HG02623 (cell line): ENCODE data around the gene ZNF496.
"Not testable (repeated sequence)": the region's sequence is repeated elsewhere in the genome, so short reads cannot be mapped to it uniquely, and the experiment has no call there.

ENCODE experiments used
- ATAC-seq: cut with Tn5 transposase; IDR thresholded peaks from one replicate; pipeline ENCODE4 v1.9.1; 2021; ENCODE audit warnings: moderate library complexity; ENCODE audit not compliant: unreplicated experiment

ZNF496 gene

DNA sequence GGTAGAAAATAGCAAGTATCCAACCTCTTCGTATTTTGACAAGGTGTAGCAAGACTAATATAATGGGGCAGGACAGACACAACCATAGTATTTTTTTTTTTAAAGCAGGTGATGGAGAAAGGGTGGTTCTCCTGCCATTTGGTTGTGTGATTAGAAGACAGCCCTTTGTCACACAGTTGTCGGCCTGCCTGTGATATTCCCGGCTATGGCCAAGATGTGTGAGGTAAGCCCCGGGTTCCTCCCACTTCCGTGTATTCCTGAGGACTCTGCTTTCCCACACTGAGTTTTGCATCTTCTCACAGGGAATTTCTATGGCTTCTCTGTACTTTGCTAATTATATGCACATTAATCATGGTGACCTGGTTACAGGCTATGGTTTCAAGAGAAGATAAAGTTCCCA, 35.9 kb downstream of the ZNF496 start:
- no peak for ATAC-seq

DNA sequence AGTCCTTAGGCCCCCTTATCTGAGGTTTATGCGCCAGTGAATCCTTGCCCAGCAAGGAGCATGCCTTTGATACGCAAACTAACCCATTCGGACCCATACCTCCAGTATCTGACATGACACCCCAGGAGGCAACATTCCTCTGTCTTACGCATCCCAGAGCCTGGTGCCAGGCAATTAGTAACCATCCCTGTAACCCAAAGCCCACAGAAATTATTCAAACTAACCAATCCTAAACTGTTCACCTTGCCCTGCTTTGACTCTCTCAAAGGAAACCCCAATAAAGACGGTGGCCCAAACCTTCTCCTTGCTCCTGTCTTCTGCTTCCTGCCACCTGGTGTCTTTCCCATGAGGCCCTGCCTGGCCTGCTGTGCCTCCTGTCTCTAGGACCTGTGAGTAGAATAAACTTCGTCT, 36.4 kb downstream of the ZNF496 start:
- no peak for ATAC-seq

- ATAC-seq: no peak
These were observed 37.4 kb downstream of the ZNF496 start for GRCh38 chr1:247294282-247294681.

DNA sequence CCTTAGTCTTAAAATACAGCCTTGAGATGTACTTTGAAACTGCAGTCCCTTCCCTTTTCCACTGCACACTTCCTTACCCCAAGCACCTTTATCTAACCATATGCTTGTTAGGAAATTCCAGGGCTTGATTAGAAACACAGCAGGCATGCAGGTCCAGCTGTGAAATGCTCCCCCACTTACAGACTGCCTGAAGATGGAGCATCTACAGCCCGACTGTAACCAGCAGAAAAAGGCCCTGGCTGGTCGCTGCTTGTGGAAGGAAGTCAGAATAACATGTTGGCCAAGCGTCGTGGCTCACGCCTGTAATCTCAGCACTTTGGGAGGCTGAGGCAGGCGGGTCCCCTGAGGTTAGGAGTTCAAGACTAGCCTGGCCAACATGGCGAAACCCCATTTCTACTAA, 38.6 kb downstream of the ZNF496 start:
- no peak for ATAC-seq

GRCh38 chr1:247291833-247292561, 39.7 kb downstream of the ZNF496 start:
- no peak for ATAC-seq

DNA sequence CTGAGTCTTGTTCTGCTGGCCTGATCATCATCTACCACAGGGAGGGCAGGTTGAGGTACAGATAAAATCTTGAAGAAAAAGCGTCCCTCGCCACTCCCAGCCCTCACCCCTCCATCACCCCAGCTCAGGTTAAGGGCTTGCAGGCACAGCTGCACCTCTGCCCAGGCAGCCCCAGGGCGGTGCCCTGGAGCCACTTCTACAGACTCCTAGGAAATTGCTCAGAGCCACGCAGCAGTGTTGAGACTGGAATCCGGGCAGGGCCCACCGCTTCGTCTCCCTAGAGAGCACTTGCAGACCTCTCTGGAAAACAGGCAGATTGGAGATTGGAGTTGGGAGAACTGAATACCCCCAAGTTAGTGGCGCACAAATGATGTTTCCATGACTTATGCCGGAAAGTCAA, 40.5 kb downstream of the ZNF496 start:
- ATAC-seq: no peak

- no peak for ATAC-seq
These were observed 41.1 kb downstream of the ZNF496 start for GRCh38 chr1:247290576-247290975.

DNA sequence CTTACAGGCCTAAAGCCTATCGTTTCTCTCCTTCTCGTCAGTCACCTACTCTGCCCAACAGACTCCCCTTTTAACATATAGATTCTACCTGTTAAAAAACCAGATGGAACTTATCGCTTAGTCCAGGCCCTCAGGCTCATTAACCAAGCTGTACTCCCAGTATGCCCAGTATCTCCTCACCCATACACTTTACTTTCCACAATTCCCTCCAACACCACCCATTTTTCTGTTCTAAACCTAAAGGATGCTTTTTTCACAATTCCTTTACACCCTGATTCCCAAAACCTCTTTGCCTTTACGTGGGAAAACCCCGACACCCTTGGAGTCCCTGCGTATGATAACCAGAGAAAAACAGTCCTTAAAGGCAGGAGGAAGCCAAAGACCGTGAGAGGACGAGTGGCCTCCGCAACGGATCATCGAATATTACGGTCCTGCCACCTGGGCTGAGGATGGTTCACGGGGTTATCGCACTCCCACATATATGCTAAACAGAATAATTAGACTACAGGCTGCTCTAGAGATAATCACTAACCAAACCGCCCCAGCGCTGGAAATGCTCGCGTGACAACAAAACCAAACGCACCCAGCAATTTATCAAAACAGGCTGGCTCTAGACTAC, 42.3 kb downstream of the ZNF496 start:
- ATAC-seq: not testable (repeated sequence)

DNA sequence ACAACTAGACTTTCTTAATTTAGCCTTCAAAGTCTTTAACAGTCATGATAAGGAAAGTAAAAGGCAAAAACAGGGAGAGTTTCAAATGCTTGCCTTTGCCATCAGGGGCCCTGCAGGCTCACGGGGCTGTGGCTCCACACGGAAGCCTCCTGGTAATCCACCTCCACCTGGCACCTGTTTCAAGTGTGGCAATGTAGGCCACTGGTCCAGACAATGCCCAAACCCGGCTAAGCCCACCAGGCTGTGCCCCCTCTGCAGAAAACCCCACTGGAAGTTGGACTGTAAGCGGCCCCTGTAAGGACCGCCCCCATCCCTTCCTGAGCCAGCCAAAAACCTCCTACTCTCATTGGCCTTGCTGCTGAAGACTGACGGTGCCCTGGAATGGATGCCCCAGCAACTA, 43.3 kb downstream of the ZNF496 start:
- ATAC-seq: no peak

GRCh38 chr1:247287460-247287859, 44.2 kb downstream of the ZNF496 start:
- ATAC-seq: no peak

DNA sequence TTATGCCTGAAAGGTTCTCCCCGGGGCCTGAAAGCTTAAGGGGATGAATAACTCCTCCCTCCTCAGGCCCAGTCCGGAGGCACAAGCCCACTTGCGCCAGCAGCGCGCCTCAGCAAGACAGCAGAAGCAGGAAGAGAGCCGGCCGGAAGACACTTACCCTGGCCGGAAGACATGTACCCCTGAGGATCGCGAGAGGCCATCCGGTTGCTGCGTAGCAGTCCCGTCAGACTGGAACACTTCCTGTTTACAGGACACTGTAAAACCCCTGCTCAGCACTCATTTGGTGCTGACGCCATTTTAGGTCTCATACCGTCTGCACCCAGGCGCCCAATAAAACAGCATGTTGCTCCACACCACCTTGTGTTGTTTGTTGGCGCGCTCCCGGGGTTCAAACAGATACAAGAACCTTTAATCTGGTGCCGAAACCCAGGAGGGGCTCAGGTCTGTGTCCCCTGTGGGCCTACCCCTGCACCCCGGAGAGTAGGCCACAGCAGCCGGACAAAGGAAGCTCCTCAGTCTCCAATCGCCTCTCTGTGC, 45.5 kb downstream of the ZNF496 start:
- ATAC-seq: no peak

DNA sequence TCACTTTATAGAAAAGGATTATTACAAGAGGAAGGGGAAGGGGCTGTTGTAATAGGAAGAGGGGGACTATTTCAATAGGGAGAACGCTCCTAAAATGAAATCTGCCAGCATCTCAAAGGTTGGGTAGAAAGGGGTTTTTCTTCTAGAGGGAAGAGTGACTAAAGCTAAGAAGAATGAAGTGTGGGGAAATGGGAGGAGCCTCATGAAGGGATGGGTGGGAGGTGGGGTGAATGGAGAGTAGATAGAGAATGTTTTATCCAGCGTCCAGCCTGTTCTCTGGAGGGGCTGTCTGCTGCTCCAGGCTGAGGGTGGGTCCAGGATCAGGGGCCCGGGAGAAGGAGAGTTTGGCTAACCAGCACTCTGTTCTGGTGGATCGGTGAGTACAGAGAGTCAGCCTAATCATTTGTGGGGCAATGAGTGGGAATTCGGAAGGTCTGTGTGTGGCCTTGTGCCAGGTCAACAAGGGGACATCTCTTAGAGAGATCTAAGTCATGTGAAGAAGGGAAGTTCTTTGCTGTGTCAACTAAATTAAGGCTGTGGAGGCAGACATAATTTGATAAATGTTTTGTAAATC, 50.6 kb downstream of the ZNF496 start:
- no peak for ATAC-seq

GRCh38 chr1:247277191-247277590, 54.5 kb downstream of the ZNF496 start:
- no peak for ATAC-seq

DNA sequence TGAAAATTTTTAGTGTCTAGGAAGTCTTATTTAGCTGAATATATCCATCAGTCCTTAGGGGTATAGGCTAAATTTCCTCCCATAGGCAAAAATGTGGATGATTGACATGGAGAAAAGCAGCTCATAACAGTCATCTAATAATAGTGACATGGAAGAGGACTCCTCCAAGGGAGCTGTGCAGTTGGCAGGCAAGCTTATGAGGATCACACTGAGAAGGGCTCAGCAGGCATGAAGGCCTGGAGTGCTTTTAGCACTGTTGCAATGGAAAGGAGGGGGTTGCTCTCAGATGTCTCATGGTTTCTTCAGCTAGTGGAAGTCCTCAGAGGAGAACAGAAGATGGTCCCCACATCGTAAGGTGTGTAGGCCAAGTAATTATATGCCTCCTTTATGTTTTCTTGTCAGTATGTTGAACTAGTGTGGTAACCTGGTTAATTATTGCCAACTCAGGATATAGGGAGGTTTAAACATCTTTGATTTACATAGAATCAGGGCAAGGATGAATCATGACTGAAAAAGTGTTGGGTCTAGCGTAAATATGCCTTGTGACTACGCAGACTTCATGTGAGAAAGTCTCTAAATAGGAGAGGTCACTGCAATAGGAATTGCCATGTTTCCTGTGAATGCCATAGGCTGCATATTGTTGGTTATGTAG, 56.9 kb downstream of the ZNF496 start:
- no peak for ATAC-seq

DNA sequence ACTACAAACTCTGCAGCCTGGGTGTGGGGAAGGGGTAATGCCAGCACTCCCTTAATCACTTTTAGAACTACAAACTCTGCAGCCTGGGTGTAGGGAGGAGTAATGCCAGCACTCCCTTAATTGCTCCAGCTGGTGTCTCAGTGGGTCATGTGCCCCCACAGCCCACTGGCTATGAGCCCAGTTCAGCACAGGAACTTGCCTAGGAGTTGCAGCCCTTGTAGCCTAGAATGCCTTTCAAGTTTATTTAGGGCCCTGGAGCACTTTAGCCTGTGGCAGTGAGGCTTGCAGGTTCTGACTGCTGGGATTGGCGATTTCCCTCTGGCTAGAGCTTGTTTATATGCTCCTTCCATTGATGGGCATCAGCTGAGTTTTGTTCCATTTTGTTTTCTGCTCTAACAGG, 58.7 kb downstream of the ZNF496 start:
- ATAC-seq: no peak

DNA sequence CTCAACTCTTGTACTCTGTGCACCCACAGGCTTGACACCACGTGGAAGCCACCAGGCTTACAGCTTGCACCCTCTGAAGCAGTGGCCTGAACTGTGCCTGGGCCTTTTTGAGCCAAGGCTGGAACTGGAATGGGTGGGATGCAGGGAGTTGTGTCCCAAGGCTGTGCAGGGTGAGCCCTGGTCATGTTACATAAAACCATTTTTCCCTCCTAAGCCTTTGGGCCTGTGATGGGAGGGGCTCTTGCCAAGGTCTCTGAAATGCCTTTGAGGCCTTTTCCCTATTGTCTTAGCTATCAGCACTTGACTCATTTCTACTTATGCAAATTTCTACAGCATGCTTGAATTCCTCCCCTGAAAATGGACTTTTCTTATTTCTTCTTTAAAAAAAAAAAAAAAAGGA, 61.7 kb downstream of the ZNF496 start:
- no peak for ATAC-seq

- ATAC-seq: no peak
These were observed 62.5 kb downstream of the ZNF496 start for GRCh38 chr1:247269133-247269532.

- no peak for ATAC-seq
These were observed 63.1 kb downstream of the ZNF496 start for GRCh38 chr1:247268390-247269045.

- ATAC-seq: no peak
These were observed 65.6 kb downstream of the ZNF496 start for GRCh38 chr1:247266053-247266452.

DNA sequence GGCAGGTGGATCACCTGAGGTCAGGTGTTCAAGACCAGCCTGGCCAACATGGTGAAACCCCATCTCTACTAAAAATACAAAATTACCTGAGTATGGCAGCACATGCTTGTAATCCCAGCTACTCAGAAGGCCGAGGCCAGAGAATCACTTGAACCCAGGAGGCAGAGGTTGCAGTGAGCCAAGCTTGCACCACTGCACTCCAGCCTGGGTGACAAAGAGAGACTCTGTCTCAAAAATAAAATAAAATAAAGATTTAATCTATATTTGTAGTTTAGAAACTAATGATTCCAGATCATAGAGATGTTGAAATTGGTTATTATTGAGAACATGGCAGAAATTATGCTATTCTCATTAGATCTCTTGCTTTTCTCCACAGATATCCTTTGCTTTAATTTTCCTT, 75.9 kb downstream of the ZNF496 start, which contains the start of gene VN1R5:
TSS of gene VN1R5 (plus strand) at position 301 of the 400 bp plus-strand sequence.
- not testable (repeated sequence) for ATAC-seq

DNA sequence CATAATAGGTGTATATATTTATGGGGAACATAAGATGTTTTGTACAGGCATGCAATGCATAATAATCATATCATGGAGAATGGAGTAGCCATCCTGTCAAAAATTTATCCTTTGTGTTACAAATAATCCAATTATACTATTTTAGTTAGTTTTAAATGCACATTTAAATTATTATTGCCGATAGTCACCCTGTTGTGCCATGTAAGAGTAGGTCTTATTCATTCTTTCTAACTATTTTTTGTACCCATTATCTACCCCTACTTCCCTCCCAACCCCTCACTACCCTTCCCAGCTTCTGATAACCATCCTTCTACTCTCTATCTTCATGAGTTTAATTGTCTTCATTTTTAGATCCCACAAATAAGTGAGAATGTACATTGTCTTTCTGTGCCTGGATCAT, 84.1 kb downstream of the ZNF496 start:
- no peak for ATAC-seq
